ENCODE results near the gene CDH13.

Gene CDH13

GRCh38 chr16:82628088-82628423 lies 1.3 kb downstream of the CDH13 start:
- DNase-seq (ENCODE audit: low spot score) (peak; percentile 46), FAIRE-seq (no peak)

- FAIRE-seq = no peak
Observed at GRCh38 chr16:82628711-82629110, 1.9 kb downstream of the CDH13 start.

GRCh38 chr16:82629441-82630027 lies 2.8 kb downstream of the CDH13 start:
- DNase-seq (ENCODE audit: low spot score) (peak; percentile 62), FAIRE-seq (no peak)

More at GRCh38 chr16:82628711-82629110, 1.9 kb downstream of the CDH13 start:
- no peak for DNase-seq (ENCODE audit: low spot score)

DNA sequence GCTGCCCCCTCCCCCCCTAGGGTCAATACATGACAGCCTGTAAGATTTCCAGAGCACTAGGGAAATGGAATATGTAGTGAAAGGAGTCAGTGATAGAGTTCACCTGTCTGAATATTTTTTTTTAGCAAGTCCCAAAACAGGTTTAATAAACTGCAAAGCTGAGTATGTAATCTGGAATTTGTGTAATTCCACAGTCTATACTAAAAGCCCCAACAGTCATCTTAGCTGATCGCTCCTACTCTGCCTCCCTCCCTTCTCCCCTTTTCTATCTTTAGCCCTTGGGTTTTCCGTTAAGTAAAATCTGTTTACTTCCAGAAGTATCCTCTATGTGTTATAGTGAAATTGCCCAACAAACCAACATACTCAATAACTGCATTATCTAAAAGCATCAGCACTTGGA lies 3.5 kb downstream of the CDH13 start:
- FAIRE-seq (no peak), DNase-seq (ENCODE audit: low spot score) (no peak)

DNA sequence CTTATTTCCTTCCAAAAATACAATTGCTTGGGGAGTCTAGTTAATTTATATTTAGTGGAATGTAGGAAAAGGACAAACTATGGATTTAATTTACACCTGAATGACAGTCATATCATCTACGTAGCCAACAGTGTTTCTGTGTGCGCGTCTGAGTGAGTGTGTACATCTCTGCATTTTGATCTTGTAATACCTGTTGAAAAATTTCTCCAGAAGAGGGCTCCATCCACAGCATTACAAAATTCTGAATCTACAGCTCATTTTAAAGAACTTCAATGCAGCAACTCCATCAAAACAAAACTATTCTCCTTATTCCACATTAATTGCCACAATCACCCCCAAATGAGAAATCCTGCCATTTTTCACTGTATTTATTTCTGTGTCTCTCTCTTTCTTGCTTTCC lies 3.9 kb downstream of the CDH13 start:
- DNase-seq (ENCODE audit: low spot score) (no peak), FAIRE-seq (no peak)

DNA sequence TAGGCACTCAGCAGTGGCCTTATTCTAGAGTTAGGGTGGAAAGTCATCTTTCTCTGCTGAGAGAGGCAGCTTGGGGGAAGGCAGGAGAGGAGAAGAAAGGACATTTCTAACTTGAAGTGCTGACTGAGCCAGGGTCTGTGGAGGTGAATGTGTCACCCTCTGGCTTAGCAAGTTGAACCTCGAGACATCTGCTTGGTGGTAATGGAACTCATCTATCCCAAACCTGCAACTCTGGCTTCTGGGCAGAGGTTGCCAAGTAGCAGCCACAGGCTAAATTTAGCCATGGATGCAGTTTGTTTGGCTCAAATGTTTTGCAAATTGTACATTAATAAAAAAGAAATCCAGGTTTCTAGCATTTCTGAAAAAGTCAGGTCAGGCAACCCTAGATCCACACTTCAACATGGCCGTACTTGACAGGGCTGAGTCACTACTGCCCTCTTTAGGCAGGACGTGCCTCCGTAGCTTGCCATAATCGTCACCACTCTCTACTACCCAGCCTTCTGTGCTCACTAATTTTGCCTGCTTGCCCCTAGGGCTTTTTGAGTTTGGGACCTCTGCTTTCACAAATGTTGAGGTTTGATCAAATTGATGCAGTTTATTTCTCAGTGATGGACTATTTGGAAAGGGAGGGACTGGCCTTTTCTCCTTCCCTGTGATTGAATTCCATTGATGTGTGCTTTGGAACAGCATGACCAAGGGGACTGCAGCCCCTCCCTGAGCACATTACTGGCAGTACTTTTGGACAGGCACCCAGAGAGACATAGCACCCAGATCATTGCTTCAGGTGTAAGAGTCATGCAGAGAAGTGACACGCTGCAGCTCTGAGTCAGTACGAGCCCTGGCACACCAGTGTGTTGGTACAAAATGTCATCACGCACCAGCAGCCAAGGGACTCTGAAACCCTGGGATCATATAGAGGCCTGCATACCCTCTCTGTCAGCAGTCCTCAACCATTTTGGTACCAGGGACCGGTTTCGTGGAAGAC lies 5.2 kb downstream of the CDH13 start:
- FAIRE-seq (no peak), DNase-seq (ENCODE audit: low spot score) (no peak)

DNA sequence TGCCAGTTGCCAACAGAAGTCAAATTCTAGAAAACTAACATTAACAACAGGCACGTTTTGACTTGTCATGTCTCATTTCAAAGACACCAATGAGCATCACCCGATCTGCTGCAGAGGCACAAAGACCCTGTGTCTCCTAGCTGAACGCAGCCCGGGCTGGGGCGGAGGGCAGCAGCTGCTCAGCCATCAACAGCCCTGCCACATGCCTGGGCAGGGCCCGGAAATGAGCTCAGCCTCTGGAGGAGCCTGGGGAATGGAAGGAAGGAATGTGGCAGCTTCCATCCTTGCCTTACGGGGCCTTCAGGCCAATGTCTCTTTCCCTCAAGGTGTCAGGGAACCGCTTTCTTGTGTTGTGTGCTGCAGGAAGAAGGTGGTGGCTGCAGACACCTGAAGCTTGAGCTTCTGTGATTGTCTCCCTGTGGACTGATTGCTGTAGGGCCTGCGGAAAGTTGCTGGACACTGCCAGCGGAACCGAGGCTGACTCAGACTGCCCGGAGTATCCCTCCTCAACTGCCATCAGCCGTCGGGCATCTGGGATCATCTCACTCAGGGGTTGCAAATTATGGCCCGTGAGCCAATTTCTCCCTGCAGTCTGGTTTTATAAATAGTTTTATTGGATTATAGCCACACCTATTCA lies 7.3 kb downstream of the CDH13 start:
- FAIRE-seq (no peak), DNase-seq (ENCODE audit: low spot score) (peak; percentile 57)

DNA sequence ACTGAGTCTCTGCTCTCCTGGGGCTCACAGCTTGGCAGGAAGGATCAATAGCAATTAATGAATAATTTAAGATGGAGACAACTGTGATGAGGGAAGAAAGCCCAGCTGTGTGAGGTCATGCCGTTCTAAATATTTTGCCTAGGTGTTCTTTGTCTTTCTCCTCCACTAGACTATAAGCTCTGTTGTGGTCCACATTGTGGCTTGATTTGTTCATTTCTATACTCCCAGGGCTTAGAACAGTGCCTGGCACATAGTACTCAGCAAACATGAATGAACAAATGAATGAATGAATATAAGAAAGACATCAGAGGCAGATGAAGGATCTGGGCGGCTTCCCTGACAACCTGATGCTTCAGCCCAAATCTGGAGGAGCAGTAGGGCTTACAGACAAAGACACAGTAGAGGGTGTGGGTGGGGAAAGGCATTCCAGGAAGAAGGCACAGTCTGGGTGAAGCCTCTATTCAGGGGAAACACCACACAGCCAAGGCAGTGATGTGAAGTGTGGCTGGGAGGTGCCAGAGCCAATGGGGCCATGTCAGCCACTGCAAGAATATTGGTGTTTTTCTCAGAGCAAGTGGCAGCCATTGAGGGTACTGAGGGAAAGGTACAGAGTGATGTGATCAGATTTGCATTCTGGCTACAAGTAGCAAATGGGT lies 8.3 kb downstream of the CDH13 start:
- FAIRE-seq = no peak
- DNase-seq (ENCODE audit: low spot score) = no peak

DNA sequence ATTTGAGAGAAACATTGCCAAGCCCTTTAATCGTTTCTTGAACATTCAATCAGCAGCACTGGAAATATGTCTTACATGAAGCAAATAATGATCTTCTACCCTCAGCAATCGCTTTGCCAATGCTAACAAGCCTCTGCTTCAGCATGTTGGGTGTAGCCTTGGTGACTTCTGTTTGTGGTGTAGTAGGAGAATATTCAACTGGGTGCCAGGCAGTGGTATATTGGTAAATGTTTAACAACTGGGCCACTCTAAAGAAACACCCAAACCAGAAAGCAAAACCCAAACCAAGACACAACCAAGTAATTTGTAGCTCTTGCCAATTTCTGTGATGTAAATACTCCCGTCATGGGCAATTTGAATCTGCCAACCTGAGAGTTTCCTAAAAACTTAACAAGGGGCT lies 9.7 kb downstream of the CDH13 start:
- no peak for DNase-seq (ENCODE audit: low spot score)
- no peak for FAIRE-seq

GRCh38 chr16:82636958-82637357 lies 10.2 kb downstream of the CDH13 start:
- FAIRE-seq (no peak), DNase-seq (ENCODE audit: low spot score) (no peak)

GRCh38 chr16:82638095-82638798 lies 11.5 kb downstream of the CDH13 start:
- DNase-seq (ENCODE audit: low spot score) = no peak
- FAIRE-seq = no peak

DNA sequence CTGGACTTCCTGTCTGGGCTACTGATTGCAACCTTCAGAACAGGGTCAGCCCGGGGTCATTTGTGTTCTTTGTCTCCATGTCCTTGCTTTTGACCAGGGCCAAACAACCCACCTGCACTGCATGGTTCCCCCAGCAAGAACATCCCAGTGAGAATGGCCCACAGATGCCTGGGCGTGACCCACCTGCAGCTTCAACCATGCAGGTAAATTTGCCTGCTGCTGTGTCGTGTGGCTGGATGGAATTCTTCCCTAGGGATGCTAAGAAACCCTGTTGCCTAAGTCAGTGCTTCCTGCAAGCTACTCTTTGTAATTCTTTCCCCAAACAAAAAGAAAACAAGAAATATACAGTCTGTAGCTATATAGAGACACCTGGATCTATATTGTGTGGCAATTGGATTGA lies 12.5 kb downstream of the CDH13 start:
- no peak for DNase-seq (ENCODE audit: low spot score)
- FAIRE-seq = no peak

DNA sequence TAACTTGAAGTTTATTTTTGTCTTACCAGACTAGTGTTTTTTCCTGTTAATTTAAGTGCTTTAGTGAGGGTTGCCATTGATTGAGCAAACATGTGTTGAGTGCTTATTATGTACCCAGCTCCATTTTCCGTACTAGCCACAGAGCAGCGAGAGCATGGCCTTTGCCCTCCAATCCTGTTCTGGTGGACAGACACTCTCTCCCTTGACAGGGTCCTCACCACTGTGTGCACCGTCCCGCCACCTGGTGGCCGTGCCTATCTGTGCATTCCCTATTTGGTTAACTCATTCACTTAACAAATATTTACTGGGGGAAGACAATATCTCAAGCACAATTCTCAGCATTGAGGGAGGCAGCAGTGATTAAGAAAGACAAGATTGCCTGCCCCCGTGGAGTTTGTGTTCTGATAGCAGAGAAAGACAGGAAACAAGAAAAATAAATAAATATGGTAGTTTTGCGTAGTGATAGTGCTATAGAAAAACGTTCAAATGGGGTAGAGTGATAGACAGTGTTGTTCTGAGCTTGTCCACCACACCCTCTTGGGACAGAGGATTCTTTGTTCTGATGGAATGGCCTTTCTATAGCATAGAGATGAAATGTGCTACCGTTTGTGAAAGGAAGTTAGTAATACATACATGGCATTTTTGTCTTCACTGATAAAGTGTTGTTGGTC lies 13.0 kb downstream of the CDH13 start:
- no peak for FAIRE-seq
- peak; percentile 56 for DNase-seq (ENCODE audit: low spot score)

GRCh38 chr16:82641336-82641984 lies 14.7 kb downstream of the CDH13 start:
- no peak for FAIRE-seq
- no peak for DNase-seq (ENCODE audit: low spot score)

GRCh38 chr16:82643136-82643535 lies 16.4 kb downstream of the CDH13 start:
- FAIRE-seq (no peak), DNase-seq (ENCODE audit: low spot score) (no peak)

DNA sequence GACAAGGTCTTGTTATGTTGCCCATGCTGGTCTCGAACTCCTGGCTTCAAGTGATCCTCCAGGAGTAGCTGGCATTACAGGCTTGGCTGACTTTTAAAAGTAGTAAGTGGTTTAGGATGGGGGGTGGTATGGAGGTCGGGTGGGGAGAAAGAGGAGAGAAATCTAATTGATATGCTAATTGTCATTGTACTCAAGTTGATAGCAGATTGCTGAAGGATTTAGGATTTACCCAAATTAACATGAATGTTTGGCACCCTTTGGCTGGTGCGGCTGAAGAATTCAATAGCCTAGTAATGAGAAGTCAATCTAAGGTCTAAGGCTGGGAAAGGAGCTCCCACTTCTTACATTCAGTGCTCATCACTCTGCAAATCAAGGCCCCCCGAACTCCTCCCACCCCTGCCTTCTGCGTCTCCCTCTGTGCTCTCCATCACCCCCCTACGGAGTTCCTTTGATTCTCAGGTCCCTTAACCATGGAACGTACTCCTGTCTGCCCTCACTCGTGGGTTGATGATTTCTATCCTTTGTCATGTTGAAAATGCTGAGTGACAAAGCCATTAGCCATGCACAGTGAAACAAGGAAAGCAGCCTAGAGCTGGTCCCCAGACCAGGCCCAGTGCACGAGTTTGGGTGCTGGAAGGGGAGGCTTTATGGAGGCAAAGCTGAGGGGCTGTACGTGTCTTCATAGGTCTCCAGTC lies 17.3 kb downstream of the CDH13 start:
- DNase-seq (ENCODE audit: low spot score) = no peak
- no peak for FAIRE-seq

DNA sequence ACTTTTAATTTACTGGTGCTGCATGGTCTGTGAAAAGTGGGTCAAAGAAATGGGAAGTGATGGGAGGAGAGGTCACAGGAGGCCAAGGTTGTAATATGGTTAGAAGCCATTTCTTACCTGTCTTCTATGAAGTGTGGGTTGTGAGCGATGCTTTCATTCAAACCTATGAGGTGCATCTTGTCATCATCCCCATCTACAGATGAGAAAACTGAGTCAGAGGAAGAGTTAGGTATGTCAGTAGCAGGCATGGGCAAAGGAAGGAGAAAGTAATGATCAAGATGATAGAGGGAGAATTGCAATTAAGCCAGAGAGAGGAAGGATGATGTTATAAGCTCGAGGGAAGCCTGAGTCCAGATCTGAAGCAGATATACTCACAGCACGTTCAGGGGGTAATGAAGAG lies 19.7 kb downstream of the CDH13 start:
- DNase-seq (ENCODE audit: low spot score) (no peak), FAIRE-seq (no peak)

- FAIRE-seq (no peak), DNase-seq (ENCODE audit: low spot score) (no peak)
Observed at GRCh38 chr16:82649766-82650165, 23.0 kb downstream of the CDH13 start.

GRCh38 chr16:82650804-82651203 lies 24.0 kb downstream of the CDH13 start:
- FAIRE-seq (no peak), DNase-seq (ENCODE audit: low spot score) (no peak)

Measured in urothelium cell line (cell line).